PC-3 (cell line): ENCODE measurements around the gene MTMR11.
"Not testable (repeated sequence)": the region's sequence is repeated elsewhere in the genome, so short reads cannot be mapped to it uniquely, and the experiment has no call there.

ENCODE experiments used
- EZH2 ChIP-seq: fragments of 300-600 bp; sonication (generic); IDR thresholded peaks from one replicate; pipeline ENCODE4 v1.6.1; 2017; ENCODE audit warnings: antibody characterized with exemption, mild to moderate bottlenecking, low read length; ENCODE audit not compliant: unreplicated experiment
- TF ChIP-seq, protein P1 (sequence below): fragments of 300-600 bp; sonication (generic); conservative IDR thresholded peaks from 2 replicates; pipeline ENCODE4 v1.5.1; 2017; ENCODE audit warnings: antibody characterized with exemption, low read depth, mild to moderate bottlenecking, low read length

DNA sequence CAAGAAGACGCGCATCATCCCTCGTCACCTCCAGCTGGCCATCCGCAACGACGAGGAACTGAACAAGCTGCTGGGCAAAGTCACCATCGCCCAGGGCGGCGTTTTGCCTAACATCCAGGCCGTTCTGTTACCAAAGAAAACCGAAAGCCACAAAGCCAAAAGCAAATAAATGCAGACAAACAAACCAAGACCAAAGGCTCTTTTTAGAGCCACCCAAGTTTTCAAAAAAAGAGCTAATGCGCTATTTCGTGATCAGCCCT lies 49.6 kb downstream of the MTMR11 start:
- TF ChIP-seq, protein P1, sequence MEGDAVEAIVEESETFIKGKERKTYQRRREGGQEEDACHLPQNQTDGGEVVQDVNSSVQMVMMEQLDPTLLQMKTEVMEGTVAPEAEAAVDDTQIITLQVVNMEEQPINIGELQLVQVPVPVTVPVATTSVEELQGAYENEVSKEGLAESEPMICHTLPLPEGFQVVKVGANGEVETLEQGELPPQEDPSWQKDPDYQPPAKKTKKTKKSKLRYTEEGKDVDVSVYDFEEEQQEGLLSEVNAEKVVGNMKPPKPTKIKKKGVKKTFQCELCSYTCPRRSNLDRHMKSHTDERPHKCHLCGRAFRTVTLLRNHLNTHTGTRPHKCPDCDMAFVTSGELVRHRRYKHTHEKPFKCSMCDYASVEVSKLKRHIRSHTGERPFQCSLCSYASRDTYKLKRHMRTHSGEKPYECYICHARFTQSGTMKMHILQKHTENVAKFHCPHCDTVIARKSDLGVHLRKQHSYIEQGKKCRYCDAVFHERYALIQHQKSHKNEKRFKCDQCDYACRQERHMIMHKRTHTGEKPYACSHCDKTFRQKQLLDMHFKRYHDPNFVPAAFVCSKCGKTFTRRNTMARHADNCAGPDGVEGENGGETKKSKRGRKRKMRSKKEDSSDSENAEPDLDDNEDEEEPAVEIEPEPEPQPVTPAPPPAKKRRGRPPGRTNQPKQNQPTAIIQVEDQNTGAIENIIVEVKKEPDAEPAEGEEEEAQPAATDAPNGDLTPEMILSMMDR = not testable (repeated sequence)
- not testable (repeated sequence) for TF ChIP-seq EZH2
